Fibroblast of skin of right quadriceps (primary cell): ENCODE measurements around the gene TBX4.
"Not testable (repeated sequence)": the region's sequence is repeated elsewhere in the genome, so short reads cannot be mapped to it uniquely, and the experiment has no call there.

Source experiments
- DNase-seq: peaks from one replicate; pipeline ENCODE4 v3.0.0-alpha.2; 2013

TBX4 gene

DNA sequence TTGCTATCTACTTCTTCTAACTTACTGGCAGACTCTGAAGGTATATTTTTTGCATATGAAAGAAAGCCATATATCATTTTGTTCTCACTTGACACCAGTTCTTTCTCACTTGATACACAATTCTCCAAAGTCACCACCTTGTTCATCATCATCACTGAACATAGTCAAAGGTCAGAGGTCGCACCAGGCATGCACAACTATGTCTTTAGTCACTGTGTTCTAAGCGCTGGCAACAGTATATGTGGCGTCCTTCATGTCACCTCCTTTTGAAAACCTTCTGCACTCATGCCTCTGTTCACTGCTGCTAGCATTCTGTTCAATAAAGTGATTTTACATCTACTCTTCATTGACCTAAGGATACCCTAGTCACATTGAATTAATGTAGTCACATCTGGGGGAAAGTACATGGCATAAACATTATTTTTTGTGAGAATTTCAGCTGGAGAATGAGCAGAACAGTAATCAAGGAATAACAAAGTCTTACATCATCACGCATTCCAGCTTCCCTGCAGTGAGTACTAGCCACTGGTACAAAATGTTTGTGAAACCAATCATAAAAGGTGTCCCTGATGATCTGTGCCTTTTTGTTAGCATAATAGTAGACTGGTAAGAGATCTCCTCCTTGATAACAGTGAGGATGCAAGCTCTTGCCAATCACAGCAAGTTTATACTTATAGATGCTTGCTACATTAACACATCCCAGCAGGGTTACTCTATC is 20.5 kb upstream of the TBX4 start:
- DNase-seq, result peak; percentile 56

DNA sequence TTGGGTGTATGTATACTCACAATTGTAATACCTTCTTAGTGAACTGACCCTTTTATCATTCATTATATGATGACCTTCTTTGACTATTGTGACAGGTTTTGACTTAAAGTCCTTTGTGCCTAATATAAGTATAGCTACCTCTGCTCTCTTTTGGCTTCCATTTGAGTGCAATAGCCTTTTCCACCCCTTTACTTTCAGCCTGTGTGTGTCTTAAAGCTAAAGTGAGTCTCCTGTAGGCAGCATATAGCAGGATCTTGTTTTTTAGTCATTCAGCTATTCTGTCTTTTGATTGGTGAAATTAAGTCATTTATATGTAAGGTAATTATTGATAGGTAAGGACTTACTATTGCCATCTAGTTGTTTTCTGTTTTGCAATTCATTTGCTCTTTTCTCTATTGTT is 15.9 kb upstream of the TBX4 start:
- DNase-seq, result no peak

DNA sequence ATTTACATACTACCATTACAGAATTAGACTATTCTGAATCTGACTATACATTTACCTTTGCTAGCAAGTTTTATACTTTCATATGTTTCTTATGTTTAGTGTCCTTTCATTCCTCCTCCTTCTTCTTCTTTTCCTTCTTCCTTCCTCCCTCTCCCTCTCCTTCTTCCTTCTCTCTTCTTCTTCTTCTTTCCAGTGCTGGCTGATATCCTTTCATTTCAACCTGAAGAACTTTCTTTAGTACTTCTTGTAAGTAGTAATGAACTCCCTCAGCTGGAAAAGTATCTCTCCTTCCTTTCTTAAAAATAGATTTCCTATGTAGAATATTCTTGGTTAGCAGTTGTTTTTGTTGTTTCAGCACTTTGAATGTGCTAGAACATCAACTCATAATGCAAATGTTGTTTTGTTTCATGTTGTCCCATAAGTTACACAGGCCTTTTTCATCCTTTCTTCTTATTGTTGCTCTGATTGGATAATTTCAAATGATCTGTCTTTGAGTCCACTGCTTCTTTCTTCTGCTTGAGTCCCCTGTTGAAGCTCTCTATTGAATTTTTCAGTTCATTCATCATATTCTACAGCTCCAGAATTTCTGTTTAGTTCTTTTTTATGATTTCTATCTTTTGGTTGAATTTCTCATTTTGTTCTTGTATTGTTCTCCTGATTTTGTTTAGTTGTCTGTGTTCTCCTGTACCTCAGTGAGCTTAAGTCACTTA is 15.1 kb upstream of the TBX4 start:
- no peak for DNase-seq

DNA sequence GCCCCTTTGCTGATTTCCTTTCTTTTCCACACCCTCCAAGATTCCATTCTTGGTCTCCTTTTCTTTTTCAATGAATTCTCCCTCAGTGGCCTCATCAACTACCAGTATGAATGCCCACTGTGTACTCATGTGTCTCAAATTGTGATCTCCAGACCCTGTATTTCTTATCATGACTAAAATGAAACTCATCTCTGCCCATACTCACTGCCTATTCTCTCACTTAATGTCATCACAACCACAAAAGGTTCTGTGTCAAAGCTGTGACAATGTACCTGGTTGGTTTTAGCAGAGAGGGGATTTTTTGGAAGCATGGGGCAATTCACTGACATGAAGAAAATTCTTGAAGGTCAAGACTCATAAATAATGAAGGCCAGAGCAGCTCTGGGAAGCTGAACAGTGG is 11.5 kb upstream of the TBX4 start:
- DNase-seq, result no peak

DNA sequence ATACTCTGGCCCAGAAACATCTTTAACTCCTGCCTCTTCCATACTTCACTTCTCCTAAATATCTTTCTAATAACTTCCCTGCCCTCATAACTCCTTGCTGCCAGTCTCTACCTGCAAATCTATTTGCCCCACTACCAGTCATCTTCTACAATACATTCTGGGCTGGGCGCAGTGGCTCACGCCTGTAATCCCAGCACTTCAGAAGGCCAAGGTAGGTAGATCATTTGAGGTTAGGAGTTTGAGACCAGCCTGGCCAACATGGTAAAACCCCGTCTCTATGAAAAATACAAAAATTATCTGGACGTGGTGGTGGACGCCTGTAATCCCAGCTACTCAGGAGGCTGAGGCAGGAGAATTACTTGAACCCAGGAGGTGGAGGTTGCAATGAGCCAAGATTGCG is 10.7 kb upstream of the TBX4 start:
- DNase-seq, result not testable (repeated sequence)

DNA sequence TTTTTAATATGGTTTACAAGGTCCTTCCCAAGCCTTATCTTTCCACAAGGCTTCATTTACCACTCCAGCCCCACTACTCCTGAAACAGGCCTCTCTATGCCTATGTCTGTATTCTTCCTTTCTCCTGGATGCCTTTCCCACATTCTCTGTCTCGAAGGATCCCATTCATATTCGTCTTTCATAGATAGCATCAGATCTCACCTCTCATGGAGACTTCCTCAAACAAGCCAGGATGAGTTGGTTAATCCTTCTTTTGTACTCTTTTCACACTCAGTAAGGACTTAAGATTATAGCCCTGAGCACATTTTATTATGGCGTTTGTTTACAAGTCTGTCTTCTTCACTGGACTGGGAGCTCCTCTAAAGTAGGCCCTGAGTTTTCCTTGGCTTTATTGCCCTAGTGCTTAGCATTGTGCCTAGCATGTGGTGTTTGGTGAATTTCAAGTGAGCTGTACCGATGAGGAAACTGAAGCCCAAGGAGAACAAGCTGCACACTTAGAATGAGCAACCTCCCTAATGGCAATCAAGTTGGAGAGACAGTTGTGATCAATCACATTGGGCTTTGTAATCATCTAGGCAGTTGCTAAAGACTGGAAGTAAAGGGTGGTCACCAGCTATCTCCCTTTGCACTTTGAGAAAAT is 10.0 kb upstream of the TBX4 start:
- no peak for DNase-seq

DNA sequence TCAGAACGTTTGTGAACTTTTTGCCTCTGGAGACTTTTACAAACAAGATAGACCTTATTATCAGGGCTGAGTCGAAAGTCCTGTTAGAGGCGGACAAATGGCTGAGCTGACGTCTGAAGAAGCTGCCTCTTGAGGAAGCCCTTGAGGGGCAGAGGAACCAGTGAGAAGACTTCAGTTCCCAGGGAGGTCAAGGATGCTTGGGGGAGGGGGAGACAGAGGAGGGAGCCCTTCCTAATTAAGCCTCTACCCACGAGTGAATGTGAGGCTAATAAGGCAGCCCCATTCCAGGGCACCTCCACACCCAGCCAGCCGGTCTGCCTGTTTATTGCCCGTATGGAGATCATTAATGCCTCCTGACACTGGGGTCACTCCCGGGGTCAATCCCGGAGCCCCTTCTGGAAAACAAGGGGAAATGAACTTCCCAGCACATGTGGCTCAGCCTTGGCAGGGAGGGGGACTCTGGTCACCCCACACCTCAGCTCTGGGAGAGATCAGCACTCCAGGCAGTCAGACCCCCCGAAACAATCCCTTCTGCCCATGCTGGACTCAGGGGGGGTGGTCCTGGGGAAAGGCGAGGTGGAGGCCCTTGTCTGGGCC is 9.2 kb upstream of the TBX4 start:
- DNase-seq, result no peak

DNA sequence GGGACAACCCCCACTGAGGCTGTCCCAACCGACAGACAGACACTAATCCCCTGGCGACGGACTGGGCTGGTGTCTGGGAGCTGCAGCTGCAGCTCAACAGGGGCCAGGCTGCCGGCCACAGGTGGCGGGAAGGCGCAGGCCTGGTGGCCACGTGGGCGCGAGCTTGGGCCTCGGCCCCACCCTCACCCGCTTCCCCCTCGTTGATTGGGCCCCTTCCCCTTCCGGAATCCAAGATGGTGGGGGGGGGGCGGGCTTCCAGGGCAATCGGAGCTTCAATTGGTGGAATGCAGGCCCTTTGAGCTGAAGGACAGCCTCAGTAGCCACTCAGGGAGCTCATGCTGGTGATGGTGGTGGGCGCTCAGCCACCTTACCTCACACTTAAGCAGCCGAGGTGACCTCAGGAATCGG is 8.7 kb upstream of the TBX4 start:
- DNase-seq, result peak; percentile 42

DNA sequence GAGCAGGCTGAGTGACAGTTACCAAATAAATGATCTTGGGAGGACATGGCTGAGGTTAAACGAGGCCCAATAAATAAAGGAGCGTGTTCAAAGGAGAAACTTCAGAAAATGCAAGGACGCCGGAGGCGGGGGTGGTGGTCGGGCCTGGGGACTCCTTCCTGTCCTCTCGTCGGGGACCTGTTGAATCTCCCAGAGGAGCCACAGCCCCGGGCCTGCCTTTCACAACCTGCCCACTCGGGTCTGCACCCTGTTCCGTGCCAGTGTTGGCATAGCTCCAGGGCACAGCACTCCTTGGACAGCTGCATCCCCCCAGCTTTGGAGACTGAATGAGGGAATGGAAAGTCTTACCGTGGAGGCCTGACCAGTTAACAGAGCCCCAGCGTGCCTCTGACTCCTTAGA is 8.1 kb upstream of the TBX4 start:
- DNase-seq, result no peak

DNA sequence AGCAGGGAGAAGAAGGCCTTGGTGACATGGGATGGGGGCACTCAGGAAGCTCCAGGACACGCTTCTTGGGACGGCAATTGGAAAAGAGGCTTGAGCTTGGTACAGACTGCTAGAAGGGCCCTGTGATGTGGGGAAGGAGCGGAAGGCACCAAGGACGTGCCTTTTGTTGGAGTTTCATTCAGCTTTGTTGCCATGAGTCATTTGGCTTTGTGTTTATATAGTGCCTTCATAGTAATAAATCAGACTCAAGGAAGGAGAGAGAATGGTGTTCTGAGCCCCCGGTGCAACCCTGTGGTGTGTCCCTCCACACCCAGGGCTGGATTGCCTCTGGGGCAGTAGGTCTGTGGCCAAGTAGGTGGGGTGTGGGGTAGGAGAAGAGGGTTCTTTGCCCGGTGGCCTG is 7.4 kb upstream of the TBX4 start:
- peak; percentile 32 for DNase-seq

DNA sequence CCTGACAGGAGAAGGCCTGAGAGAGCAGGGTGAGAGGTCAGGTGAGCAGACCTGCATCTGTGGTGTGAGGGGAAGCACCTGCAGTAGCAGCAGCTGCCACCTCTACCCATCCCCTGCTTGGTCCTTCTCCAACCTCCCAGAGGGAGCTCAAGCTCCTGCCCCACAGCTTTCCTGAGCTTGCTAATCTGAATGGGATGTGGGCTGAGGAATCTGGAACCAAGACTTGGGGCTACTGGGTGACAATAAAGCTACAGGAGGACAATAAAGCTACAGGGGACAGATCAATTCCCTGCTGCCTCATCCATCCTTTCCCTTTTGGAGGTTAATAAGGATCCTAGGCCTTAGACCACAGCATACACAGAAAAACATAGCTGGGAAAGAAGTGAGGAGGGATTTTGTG is 4.9 kb upstream of the TBX4 start:
- no peak for DNase-seq

DNA sequence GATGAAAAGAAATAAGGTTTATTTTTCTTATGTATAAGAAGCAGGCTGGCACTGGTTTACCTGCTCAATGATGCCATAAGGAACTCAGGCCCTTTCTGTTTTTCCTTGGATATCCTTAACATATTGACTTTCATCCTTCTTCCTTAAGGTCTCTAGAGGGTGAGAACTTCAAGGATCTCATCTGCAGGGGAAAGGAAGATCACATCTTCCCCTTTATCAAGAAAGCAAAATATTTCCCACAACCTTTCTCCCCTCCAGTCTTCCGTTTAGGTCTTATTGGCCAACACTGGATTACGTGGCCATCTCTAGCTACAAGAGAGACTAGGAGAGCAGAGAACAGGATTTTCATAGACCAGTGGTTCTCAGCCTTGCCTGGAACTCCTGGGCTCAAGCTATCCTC is 4.2 kb upstream of the TBX4 start:
- DNase-seq, result no peak

DNA sequence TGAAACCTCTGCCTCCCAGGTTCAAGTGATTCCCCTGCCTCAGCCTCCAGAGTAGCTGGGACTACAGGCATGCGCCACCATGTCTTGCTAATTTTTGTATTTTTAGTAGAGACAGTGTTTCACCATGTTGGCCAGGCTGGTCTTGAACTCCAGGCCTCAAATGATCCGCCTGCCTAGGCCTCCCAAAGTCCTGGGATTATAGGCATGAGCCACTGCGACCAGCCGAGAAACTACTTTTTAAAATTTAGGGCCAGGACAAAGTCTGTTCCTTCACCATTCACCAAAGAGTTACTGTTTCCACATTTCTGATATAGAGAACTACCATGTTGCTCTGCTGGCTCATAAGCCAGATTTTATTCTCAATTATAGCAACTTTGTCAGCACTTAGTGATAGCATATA is 3.1 kb upstream of the TBX4 start:
- DNase-seq, result not testable (repeated sequence)

DNA sequence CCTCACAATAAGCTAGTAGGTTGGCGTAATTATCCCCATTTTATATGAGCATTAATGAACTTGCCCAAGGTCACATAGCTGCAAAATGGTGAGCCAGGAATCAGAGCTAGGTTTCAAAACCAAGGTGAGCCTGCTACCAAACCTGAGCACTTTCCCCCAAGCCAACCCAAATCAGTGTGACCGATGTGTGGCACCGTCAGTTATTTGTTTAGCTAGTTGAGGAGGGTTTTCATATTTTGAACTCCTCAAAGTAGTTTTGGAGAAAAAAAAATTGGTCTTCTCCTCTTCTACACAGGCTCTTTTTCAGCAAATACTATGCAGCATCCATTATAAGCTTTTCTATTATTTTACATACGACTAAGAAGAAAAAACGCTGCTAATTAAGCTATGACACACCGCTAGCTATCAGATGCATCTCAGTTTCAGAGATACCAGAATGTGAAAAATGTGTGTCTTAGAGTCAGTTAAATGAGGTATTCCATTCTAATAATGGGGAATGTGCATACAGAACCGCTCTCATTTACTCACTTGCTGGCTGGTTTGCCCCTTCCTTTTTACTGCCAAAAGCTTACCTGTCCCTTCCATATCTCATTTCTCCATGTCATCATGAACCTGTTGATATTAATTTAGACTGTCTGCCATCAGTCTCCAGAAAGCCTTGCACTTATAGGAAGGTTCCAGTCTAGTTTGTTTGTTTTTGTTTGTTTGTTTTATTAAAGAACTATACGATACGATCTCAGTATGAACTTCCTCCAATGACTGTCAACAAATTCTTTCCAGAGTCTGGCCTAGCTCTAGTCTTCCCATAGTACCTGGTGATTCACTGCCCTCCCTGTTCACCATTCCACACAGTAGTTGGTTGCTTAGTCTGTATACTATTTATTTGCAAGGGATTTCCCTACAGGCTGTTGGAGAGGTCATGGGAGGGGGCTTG is 2.2 kb upstream of the TBX4 start:
- DNase-seq, result no peak

DNA sequence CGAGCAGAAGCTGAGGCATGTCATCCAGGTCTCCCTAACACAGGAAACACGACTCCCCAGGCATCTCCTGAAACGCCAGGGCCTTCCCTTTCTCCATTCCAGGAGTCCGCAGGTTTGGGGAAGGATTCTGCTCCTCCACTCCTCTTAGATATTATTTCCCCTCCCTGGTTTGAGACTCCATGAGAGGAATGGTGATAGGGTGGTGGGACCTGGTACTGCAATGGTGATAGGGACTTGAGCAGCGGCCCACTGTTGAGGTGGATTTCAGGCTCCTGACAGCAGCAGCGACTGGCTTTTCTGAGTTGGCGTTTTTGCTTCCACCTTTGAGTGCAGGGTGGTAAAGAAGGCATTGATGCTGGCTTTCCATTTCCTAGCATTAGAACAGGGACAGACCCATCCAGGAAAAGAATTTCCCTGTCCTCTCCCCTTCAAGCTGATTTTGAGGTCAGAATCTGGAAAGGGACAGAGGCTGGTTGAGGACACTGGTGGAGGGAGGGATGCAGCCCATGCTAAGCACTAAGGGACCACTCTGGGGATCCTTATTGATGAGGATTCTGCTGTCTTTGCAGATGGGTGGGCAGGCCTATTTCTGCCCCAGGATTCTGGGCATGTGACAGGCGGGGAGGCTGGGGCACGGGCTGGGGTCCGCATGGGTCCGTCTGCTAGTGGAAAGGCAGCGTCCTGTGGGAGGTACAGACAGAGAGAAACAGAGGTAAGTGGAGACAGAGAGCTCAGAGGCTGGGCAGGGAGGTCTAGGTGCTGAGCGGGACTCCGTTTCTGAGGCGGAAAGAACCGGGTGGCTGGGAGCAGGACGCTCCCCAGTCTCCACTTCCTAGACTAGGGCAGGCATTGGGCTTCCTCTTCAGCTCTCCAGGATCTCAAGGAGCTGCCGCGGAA is 1.3 kb upstream of the TBX4 start:
- no peak for DNase-seq

DNA sequence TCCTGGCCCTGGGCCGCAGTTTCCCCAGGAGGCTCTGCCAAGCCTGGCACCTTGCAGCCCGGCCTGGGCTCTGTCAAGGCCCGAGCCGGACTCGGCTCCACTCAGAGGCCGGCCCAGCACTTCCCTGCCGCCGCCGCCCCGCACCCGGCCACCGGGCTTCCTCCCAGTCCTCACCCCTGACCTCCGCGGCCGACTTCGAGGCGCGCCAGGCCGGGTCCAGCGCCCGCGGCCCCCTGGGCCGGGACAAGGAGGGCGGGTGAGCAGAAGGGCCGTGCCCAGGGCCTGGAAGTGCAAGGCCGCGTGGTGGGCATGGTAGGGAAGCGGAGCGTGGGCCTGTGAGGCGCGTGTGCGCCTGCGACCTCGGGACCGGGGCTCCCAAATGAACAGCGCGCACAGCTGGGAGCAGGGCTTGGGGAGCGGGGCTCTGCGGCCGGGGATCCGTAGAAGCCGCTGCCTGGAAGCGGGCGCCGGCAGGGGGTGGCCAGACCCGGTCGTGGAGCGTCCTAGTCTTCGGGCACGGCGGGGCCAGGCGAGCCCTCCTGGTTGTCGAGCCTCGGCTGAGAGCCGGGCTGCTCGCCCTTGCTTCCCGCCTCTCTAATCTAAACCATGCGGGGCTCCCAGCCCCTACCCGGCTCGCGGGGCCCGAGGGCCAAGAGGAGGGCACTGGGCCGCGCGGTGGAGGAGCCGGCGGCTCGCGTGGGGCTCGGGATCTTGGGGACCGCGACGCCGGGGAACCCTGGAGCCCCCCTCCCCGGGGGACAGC is 503 bp upstream of the TBX4 start:
- DNase-seq, result peak; percentile 22

DNA sequence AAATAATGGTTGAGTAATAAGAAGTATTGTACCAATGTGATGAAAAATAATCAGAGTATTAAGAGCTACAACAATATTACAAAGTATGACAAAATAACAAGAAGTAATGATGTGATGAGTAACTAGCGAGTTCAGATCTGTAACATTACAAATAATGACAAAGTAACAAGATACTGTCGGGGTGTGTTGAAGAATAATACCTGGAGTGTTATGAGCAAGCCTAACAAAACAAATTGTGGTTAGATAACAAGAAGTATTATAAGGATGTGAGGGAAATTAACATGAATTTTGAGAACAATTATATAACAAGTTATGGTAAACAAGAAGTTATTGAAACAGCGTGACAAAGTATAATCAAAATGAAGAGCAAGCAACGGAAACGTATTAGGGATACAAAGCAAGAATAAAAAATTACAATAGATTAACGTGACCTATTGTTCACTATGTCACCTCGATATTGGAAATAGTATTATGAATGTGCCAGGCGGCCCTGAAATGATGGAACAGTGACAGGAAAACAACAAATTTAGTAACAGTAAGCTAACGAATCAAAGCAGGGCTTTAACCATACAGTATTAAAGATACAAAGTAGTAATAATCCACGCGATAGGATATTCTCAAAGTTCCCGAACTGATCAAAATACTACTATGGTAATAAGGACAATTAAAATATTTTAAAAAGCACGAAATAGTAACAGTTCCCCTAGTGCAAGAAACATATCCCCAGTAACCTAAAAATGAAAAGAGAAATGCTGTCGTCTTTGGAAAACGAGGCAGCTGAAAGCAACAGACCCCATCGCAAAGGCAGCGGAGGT is 1.6 kb downstream of the TBX4 start:
- no peak for DNase-seq

DNA sequence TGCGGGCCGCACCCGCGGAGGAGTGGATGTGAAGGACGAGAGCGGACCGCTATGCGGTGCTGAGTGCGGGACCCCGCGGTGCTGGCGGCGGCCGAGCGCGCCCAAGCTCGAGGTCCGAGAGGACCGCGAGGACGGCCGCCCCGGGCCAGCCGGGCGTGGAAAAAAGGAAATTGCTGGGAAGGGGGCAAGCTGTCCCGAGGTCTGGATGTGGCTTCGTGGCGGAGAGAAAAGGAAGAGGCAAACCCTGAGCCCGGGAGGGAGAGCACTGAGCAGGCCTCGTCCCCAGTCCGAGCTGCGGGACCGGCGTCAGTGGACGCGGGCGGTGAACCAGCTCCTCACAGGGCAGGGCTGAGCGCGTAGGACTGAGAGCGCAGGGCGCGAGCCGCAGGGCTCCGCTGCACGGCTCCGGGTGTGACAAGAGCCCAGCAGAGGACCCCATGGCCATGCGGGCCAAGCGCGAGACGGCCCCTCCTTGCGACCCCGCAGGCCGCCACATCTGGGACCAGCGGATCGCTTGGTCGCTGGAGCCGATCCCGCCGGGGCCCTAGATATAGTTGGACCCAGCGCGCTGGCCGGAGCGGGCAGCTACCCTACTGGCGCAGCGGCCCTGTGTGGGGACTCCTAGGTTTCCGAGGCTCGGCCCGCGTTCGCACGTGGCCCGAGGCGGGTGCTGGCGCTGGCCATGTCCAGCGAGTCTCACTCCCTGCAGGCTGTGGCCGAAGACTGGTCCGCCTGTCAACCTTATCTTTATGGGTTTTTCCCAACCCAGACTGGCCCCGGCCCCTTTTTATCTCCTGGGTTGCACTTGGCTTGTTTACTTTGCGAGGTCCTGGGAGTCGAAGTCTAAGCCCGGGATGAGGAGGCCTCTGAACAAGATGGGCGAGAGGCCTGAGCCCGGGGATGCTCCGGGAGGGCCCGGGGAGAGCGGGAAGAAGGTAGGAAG is 2.4 kb downstream of the TBX4 start:
- no peak for DNase-seq
